ELR (cell line): Measurements from ENCODE around the gene MRPL36.

Source experiments
- DNase-seq: peaks from one replicate; pipeline ENCODE4 v3.0.0-alpha.2; 2015; ENCODE audit warnings: low read depth

The MRPL36 gene

GRCh38 chr5:1796371-1797102, 3.1 kb downstream of the MRPL36 start:
- DNase-seq: no peak

- DNase-seq: no peak
Measured at GRCh38 chr5:1795931-1796330, 3.7 kb downstream of the MRPL36 start.

- DNase-seq: no peak
Measured at GRCh38 chr5:1795506-1795905, 4.1 kb downstream of the MRPL36 start.

- DNase-seq: no peak
Measured at GRCh38 chr5:1794901-1795290, 4.7 kb downstream of the MRPL36 start.

GRCh38 chr5:1793966-1794900, 5.4 kb downstream of the MRPL36 start:
- peak; percentile 93 for DNase-seq

- DNase-seq: peak; percentile 25
Measured at GRCh38 chr5:1793301-1793740, 6.3 kb downstream of the MRPL36 start.

GRCh38 chr5:1792842-1793266, 6.8 kb downstream of the MRPL36 start:
- peak; percentile 93 for DNase-seq

GRCh38 chr5:1791176-1791575, 8.5 kb downstream of the MRPL36 start:
- DNase-seq: no peak

- peak; percentile 95 for DNase-seq
Measured at GRCh38 chr5:1789834-1790471, 9.7 kb downstream of the MRPL36 start.

- DNase-seq: peak; percentile 82
Measured at GRCh38 chr5:1789438-1789833, 10.2 kb downstream of the MRPL36 start.

- no peak for DNase-seq
Measured at GRCh38 chr5:1788828-1789227, 10.8 kb downstream of the MRPL36 start.

GRCh38 chr5:1788200-1788599, 11.4 kb downstream of the MRPL36 start:
- DNase-seq: no peak

GRCh38 chr5:1787472-1788047, 12.1 kb downstream of the MRPL36 start:
- no peak for DNase-seq

GRCh38 chr5:1786621-1787471, 12.8 kb downstream of the MRPL36 start:
- no peak for DNase-seq

- no peak for DNase-seq
Measured at GRCh38 chr5:1785984-1786383, 13.7 kb downstream of the MRPL36 start.

GRCh38 chr5:1785062-1785461, 14.6 kb downstream of the MRPL36 start:
- DNase-seq: no peak

- no peak for DNase-seq
Measured at GRCh38 chr5:1784197-1785050, 15.2 kb downstream of the MRPL36 start.

- DNase-seq: no peak
Measured at GRCh38 chr5:1783216-1783554, 16.5 kb downstream of the MRPL36 start.

- DNase-seq: no peak
Measured at GRCh38 chr5:1782385-1783215, 17.0 kb downstream of the MRPL36 start.
